GM19452 (cell line): ENCODE results near the gene AFAP1L2.

Experiments used
- ATAC-seq: cut with Tn5 transposase; IDR thresholded peaks from one replicate; pipeline ENCODE4 v1.9.1; 2021; ENCODE audit not compliant: unreplicated experiment

Gene AFAP1L2

GRCh38 chr10:114392112-114392835 is 12.0 kb downstream of the AFAP1L2 start:
- ATAC-seq: no peak

DNA sequence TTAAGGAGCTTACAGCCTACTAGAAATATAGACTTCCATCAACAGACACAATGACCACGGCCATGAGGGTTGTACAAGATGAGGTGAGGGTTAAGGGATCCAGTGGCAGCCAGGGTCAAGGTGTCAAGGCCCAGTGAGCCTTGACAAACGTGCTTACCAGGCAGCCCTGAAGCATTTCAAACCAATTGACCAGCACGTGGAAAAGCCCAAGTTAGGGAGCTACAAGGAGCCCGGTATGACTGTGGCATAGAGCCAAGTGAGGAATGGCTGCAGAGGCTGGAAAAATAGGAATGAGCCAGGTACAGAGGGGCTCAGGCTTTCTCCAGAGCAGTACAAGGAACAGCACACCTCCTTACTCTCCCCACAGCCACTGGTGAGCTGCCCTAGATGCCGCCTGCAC is 12.7 kb downstream of the AFAP1L2 start:
- no peak for ATAC-seq

DNA sequence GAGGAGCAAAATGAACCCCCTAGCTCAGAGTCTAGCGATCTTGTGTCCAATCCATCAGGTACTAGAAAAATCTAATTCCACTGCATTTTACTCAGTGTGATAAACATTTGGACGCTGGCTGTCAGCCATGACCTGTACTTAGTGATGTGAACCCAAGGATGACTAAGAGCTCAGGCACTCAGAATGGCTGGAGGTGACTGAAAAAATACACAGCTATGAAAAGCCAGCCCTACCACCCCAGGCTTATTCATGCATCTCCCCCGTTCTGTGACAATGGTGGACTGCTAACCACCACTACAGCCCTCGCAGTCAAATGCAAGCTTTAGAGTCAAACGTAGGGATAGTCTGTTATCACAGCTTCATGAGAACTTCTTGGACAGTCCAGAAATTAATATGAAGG is 14.9 kb downstream of the AFAP1L2 start:
- ATAC-seq: no peak

GRCh38 chr10:114388275-114388674 is 16.0 kb downstream of the AFAP1L2 start:
- peak; percentile 66 for ATAC-seq

DNA sequence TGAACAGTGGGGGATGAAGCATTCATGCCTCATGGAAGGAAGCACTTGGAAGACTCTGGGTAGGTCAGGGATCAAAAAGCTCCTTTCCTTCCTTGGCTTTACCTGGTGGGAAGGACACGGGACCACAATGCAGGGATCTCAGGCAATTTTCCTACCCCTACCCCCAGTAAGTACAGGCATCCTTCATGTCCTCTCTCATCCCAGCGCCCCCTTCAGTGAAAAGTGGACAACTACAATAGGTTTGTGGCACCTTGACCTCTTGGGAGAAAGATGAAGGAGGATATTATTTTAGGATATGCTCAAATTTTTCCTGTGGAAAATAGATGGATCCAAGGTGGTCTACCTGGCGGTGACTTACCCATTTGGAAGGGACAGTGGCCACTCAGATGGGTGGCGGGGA is 16.5 kb downstream of the AFAP1L2 start:
- no peak for ATAC-seq

- ATAC-seq: no peak
Measured at GRCh38 chr10:114386452-114386851, 17.9 kb downstream of the AFAP1L2 start.

- no peak for ATAC-seq
Measured at GRCh38 chr10:114385557-114385956, 18.7 kb downstream of the AFAP1L2 start.

DNA sequence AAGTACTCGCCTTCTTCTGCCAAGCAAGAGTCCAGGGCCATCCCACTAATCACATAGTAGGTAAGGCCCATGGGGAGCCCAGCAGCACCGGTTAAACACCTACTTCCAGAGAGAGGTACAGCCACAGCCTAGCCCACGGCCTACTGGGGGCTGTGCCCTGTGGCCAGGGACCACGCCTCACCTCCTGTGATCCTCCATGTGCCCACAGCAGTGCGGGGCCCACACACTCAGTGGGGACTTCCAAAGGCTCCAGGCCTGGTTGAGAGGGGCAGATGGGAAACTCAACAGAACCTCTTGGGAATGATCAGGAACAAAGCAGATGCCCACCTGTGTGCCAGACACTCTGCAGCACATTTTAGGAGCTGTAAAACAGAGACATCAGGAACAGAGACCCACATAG is 19.7 kb downstream of the AFAP1L2 start:
- ATAC-seq: no peak

- no peak for ATAC-seq
Measured at GRCh38 chr10:114384181-114384580, 20.1 kb downstream of the AFAP1L2 start.

DNA sequence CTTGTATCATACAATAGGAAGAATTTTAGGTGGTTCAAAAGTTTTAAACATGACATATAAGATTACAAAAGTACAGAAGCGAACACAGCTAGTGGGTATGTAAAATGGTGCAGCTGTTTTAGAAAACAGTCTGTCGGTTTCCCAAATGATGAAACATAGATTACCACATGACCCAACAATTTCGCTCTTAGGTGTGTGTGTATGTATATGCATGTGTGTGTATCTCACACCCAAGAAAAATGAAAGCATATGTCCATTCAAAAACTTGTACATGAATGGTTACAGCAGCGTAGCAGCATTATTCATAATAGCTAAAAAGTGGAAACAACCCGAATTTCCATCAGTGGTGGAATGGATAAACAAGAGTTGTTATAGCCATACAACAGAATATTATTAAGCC is 23.5 kb downstream of the AFAP1L2 start:
- no peak for ATAC-seq

- ATAC-seq: no peak
Measured at GRCh38 chr10:114380060-114380459, 24.2 kb downstream of the AFAP1L2 start.

- ATAC-seq: no peak
Measured at GRCh38 chr10:114379631-114380041, 24.7 kb downstream of the AFAP1L2 start.

DNA sequence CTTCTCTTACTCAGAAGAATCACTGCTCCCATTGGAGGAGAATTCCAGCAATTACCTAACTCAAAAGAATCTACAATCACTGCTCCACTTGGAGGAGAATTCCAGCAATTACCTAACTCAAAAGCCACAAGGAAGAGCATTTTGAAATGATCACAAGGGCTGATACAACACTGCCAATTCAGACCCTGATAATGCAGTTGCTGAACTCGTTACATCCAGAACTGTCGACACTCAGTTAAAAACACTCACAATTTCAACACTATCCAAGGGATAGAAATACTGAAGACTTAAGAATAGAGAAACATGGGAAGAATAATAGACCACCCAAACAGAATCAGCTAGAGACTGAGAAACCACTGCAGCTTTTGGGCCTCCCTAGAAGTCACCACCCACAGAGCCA is 27.8 kb downstream of the AFAP1L2 start:
- ATAC-seq: no peak

GRCh38 chr10:114375047-114375446 is 29.3 kb downstream of the AFAP1L2 start:
- no peak for ATAC-seq

- no peak for ATAC-seq
Measured at GRCh38 chr10:114374053-114374791, 30.1 kb downstream of the AFAP1L2 start.

DNA sequence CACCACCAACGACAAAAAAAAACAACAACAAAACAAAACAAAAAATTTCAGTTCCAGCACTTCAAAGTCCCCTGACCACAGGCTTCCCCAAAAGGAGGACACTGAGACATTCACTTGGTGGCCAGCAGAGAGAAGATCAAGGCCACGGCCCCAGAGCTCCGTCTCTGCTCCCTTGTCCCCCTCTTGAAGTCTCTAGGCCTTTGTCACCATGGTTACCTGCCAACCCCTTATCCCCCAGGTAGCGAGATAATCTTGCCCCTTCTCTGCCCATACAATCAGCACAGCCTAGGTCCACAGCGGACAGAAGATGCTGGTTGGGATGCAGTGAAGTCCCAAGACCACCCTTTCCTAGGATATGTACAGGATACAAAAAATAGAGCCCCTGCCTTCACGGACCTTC is 30.7 kb downstream of the AFAP1L2 start:
- no peak for ATAC-seq

DNA sequence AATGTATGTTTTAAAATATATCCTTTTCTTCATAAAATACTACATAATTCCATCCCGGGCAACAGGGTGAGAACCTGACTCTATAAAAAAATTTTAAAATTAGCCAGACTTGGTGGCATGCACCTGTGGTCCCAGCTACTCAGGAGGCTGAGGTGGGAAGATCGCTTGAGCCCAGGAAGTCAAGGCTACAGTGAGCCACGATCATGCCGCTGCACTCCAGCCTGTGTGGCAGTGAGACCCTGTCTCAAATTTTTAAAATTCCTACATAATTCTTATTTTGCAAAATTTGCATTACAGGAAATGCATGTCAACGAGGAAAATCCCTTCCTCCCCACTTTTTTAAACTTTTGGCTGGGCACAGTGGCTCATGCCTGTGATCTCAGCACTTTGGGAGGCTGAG is 31.3 kb downstream of the AFAP1L2 start:
- no peak for ATAC-seq

DNA sequence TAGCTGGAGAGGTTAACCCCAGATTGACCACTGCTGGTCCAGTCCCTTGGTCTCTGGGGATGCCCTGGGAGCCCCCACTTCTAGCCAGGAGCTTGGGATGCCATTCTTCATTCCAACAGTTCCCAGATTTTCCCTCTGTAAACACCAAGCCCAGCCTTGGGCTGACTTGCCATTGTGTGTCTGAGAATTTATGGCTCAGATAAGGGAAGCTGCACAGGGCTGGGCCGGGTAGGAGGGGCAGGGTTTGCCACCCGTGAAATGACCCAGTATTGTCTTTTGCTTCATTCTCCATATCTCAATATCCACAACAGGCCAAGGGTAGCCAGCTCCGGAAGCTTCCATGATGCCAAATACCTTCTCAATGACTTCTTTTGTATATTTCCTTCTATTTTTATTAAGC is 32.1 kb downstream of the AFAP1L2 start:
- no peak for ATAC-seq

DNA sequence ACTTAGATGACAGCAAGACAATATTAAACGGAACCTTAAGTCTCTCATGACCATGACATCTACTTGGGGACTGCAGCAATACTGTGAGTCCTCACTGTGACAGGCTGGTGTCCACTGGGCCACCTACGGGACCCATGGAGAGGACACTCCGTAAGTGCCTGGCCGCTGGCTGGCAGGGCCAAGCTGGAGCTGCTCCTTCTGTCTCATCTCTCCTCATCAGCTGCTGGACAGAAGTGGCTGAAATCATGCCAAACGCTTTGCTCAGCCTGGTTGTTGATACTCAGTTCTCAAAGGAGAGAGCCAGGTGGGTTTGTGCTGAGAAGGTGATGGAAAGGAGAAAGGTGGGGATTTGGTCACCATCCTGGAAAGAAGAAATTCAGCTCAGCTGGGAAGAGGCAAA is 33.3 kb downstream of the AFAP1L2 start:
- ATAC-seq: no peak

DNA sequence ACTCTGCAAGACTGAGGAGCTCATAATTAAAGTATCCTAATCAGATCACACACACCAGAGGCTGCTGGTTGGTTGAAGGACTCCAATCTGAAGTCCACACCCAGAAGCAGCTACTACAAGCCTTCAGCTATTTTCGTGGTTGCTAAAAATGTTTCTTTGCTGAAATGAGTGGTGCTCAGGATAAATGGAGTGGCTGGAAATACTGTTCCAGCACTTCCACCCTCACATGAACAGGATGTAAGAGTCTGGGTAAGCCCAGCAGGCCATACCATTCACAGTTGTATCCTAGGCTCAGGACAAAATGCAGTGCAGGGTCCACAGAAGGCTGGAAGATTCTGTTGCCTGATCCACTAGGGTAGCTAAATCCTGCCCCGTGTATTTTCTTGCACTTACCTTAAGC is 34.1 kb downstream of the AFAP1L2 start:
- no peak for ATAC-seq

DNA sequence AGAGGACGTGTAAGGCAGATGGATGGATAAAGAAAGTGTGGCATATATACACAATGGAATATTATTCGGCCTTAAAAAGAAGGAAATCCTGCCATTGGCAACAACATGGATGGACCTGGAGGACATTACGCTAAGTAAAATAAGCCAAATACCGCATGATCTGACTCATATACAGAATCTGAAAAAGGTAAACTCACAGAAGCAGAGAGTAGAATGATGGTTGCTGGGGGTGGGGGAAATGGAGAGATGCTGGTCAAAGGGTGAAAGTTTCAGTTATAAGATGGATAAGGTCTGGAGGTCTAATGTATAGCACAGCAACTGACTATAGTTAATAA is 36.3 kb downstream of the AFAP1L2 start:
- ATAC-seq: no peak

DNA sequence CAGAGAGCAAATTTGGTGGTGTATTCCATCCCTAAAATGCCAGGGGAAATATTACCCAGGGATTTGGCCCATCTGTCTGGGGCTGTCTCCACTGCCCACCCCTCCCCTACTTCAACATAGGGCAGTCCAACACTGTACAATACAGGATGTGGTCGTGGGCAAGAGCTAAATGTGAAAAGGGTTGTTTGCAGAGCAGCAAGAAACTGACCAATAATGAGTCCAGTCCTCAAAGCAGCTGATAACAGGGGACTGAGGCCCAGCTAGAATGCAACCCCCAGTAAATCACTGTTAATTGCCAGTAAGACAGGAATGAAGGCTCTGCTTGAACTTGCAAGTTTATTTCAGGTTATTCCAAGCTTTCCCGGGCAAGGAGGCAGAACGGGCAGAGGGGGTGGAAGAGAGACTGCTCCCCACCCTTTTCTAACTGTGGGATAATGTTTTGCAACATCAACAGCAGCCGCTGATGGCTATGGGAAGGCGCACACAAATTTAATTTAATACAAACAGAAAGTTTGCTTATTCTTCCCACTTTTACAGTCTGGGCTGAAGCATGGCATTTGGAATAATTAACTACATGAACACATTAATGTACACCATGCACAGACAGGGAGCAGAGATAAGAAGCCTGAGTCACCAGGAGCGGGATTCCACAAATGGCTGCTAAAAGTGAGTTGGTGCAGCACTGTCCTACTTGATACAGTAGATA is 36.8 kb downstream of the AFAP1L2 start:
- no peak for ATAC-seq
